ENCODE measurements around the gene MST1.

Gene MST1

DNA sequence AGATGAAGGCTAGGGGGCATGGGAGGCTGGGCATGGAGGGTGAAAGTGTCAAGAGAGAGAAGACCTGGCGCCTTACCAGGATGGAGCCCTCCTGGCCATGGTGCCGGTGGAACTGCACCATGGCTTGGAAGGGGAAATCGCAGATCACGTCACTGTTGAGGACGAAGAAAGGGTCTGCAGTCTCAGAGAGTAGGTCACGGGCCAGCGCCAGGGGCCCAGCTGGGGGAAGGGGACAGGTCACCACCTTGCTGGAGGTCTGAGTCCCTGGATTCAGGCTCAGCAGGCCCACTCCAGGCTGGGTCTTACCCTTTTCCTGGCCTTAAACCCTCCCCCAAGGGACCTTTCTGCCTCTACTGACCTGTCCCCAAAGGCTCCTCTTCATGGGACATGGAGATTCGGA is 33.6 kb upstream of the MST1 start:
- H3K27me3 ChIP-seq (ENCODE audit: low read depth, low read length) = no peaks in the 10 kb centered on the region
- no peaks in the 10 kb centered on the region for H4K20me1 ChIP-seq (ENCODE audit: insufficient read depth, low read length)
- H3K4me1 ChIP-seq (ENCODE audit: low read length) = peaks cover 17% of the 10 kb centered on the region
- no peak overlapping the region for H2AFZ ChIP-seq (ENCODE audit: low read depth, low read length)
- peak overlapping the region; percentile 78 for H3K27ac ChIP-seq (ENCODE audit: low read length)
- peak overlapping the region; percentile 93 for H3K4me2 ChIP-seq (ENCODE audit: low read length)
- TF ChIP-seq, protein P1, sequence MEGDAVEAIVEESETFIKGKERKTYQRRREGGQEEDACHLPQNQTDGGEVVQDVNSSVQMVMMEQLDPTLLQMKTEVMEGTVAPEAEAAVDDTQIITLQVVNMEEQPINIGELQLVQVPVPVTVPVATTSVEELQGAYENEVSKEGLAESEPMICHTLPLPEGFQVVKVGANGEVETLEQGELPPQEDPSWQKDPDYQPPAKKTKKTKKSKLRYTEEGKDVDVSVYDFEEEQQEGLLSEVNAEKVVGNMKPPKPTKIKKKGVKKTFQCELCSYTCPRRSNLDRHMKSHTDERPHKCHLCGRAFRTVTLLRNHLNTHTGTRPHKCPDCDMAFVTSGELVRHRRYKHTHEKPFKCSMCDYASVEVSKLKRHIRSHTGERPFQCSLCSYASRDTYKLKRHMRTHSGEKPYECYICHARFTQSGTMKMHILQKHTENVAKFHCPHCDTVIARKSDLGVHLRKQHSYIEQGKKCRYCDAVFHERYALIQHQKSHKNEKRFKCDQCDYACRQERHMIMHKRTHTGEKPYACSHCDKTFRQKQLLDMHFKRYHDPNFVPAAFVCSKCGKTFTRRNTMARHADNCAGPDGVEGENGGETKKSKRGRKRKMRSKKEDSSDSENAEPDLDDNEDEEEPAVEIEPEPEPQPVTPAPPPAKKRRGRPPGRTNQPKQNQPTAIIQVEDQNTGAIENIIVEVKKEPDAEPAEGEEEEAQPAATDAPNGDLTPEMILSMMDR (IDR thresholded peaks at IDR 0.05; ENCODE audit: low read depth, low read length) = no peak
- no peak for TF ChIP-seq EZH2phosphoT487 (IDR thresholded peaks at IDR 0.05; ENCODE audit: low read depth)
- peak overlapping the region; percentile 93 for H3K4me3 ChIP-seq (ENCODE audit: low read length)
- peak overlapping the region; percentile 98 for H3K9ac ChIP-seq (ENCODE audit: low read length)
- peaks cover 25% of the 10 kb centered on the region for H3K79me2 ChIP-seq (ENCODE audit: low read length)
- H3K36me3 ChIP-seq (replicated peaks; ENCODE audit: low read depth, low read length) = peaks cover 53% of the 10 kb centered on the region
- no peaks in the 10 kb centered on the region for H3K9me3 ChIP-seq (ENCODE audit: insufficient read depth, low read length)

DNA sequence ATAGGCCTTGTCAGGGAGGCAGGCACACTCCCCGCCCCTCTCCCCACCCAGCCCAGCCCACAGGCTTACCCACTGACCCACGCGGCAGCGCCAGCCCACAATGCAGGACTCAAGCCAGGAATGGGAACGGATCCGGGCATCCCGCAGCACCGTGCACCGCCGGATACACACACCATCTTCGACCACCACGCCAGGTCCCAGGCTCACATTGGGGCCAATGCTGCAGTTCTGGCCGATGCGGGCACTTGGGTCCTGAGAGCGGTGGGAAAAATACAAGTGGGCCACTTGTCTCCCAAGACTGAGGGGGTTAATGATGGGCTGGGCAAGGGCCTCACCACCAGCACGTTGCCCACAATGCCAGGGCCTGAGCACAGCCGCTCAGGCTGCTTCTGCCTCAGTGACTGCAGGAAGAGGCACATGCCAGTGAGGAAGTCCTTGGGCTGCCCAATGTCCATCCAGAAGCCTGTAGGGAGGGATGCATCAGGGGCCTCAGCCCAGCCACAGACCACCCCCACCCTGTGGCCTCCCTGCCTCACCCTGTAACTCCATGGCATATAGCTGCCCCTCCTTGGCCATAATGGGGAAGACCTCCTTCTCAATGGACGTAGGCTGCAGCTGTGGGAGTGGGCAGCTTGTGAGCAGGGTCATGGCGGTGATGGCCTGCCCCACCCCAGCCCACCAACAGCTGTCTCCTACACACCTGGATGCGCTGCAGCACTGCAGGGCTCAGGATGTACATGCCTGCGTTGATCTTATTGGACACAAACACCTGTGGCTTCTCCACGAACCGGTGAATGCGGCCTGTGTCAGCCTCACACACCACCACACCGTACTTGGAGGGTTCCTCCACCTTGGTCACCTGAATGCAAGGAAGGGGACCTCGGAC is 32.9 kb upstream of the MST1 start:
- H3K27me3 ChIP-seq (ENCODE audit: low read depth, low read length) = no peaks in the 10 kb centered on the region
- peak overlapping the region; percentile 93 for H3K4me2 ChIP-seq (ENCODE audit: low read length)
- no peak overlapping the region for H2AFZ ChIP-seq (ENCODE audit: low read depth, low read length)
- H3K4me1 ChIP-seq (ENCODE audit: low read length) = peaks cover 17% of the 10 kb centered on the region
- no peaks in the 10 kb centered on the region for H3K9me3 ChIP-seq (ENCODE audit: insufficient read depth, low read length)
- no peaks in the 10 kb centered on the region for H4K20me1 ChIP-seq (ENCODE audit: insufficient read depth, low read length)
- peak overlapping the region; percentile 78; the same call in 1 of the 2 replicates for H3K27ac ChIP-seq (ENCODE audit: low read length)
- peaks cover 25% of the 10 kb centered on the region for H3K79me2 ChIP-seq (ENCODE audit: low read length)
- peaks cover 48% of the 10 kb centered on the region for H3K36me3 ChIP-seq (replicated peaks; ENCODE audit: low read depth, low read length)
- peak overlapping the region; percentile 98 for H3K9ac ChIP-seq (ENCODE audit: low read length)
- TF ChIP-seq, protein P1 (IDR thresholded peaks at IDR 0.05; ENCODE audit: low read depth, low read length) = no peak
- H3K4me3 ChIP-seq (ENCODE audit: low read length) = peak overlapping the region; percentile 93

DNA sequence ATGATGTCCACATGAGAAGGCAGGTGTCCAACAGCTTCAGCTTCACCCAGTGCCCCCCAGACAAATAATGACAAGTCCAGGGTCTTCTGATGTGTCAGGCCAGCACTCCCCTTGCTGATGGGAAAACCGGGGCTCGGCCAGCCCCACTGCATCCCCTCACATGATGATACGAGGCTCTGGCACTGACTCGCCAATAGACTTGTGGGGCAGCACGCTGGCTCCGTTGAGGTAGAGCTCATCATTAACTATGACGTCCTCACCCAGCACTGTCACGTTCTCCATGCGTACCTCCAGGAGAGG is 32.3 kb upstream of the MST1 start:
- no peaks in the 10 kb centered on the region for H4K20me1 ChIP-seq (ENCODE audit: insufficient read depth, low read length)
- no peak overlapping the region for H3K27ac ChIP-seq (ENCODE audit: low read length)
- no peaks in the 10 kb centered on the region for H3K27me3 ChIP-seq (ENCODE audit: low read depth, low read length)
- TF ChIP-seq EZH2phosphoT487 (IDR thresholded peaks at IDR 0.05; ENCODE audit: low read depth) = no peak
- TF ChIP-seq, protein P1 (IDR thresholded peaks at IDR 0.05; ENCODE audit: low read depth, low read length) = no peak
- H3K4me2 ChIP-seq (ENCODE audit: low read length) = no peak overlapping the region
- peaks cover 49% of the 10 kb centered on the region for H3K36me3 ChIP-seq (replicated peaks; ENCODE audit: low read depth, low read length)
- no peak overlapping the region for H2AFZ ChIP-seq (ENCODE audit: low read depth, low read length)
- H3K9ac ChIP-seq (ENCODE audit: low read length) = no peak overlapping the region
- H3K4me3 ChIP-seq (ENCODE audit: low read length) = no peak overlapping the region
- peaks cover 17% of the 10 kb centered on the region for H3K4me1 ChIP-seq (ENCODE audit: low read length)
- H3K9me3 ChIP-seq (ENCODE audit: insufficient read depth, low read length) = no peaks in the 10 kb centered on the region
- H3K79me2 ChIP-seq (ENCODE audit: low read length) = peaks cover 25% of the 10 kb centered on the region

DNA sequence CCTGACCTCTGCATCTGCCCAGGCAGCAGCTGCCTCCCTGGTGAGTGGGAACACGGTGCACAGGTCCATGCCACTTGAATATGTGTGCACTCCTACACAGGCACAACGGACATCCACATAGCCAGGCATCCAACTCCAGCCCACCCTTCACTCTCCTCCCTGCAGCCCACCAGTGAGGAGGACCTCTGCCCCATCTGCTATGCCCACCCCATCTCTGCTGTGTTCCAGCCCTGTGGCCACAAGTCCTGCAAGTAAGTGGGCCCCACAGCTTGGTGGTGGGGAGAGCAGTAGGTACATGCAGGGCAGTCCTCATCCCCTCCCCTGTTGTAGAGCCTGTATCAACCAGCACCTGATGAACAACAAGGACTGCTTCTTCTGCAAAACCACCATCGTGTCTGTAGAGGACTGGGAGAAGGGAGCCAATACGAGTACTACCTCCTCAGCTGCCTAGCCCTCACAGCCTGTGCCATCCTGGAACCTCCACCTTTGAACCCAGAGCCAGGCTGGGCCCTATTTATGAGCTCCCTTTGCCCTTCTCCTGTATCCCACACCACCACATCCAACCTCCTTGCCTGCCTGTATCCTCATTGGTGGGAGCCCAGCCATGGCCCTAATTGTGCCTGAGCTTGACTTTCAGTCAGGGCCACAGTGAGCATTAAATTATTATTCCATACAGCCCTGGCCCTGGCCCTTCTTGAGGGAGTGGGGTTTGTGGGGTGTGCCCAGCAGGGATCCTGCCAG is 31.8 kb upstream of the MST1 start:
- H3K4me1 ChIP-seq (ENCODE audit: low read length) = peaks cover 17% of the 10 kb centered on the region
- H4K20me1 ChIP-seq (ENCODE audit: insufficient read depth, low read length) = no peaks in the 10 kb centered on the region
- TF ChIP-seq, protein P1 (IDR thresholded peaks at IDR 0.05; ENCODE audit: low read depth, low read length) = no peak
- no peak for TF ChIP-seq EZH2phosphoT487 (IDR thresholded peaks at IDR 0.05; ENCODE audit: low read depth)
- H3K9ac ChIP-seq (ENCODE audit: low read length) = no peak overlapping the region
- H3K4me2 ChIP-seq (ENCODE audit: low read length) = no peak overlapping the region
- H3K79me2 ChIP-seq (ENCODE audit: low read length) = peaks cover 25% of the 10 kb centered on the region
- no peaks in the 10 kb centered on the region for H3K27me3 ChIP-seq (ENCODE audit: low read depth, low read length)
- H3K36me3 ChIP-seq (replicated peaks; ENCODE audit: low read depth, low read length) = peaks cover 54% of the 10 kb centered on the region
- H2AFZ ChIP-seq (ENCODE audit: low read depth, low read length) = no peak overlapping the region
- H3K9me3 ChIP-seq (ENCODE audit: insufficient read depth, low read length) = no peaks in the 10 kb centered on the region
- H3K27ac ChIP-seq (ENCODE audit: low read length) = no peak overlapping the region
- H3K4me3 ChIP-seq (ENCODE audit: low read length) = no peak overlapping the region
